Left ventricle myocardium superior (tissue), 1 donor: Measurements from ENCODE around the gene MAGEA1. TPM values are rescaled to one million over a fixed set of nuclear protein-coding genes. Genes with fewer than 3 reads are reported as not detected.
"Not testable (repeated sequence)": the region's sequence is repeated elsewhere in the genome, so short reads cannot be mapped to it uniquely, and the experiment has no call there.

Experiments
- ATAC-seq: fragments of 200-7000 bp; cut with Tn5 transposase; one replicate; pipeline ENCODE4 v1.9.1; 2020; ENCODE audit warnings: mild to moderate bottlenecking, moderate library complexity
- DNase-seq: peaks from one replicate; pipeline ENCODE4 v3.0.0-alpha.2; 2020
- intact Hi-C: fragments of 100-400 bp; cut with micrococcal nuclease; formaldehyde crosslinking; loops from one replicate; pipeline ENCODE4 v1.11.0; 2022
- long read RNA-seq: library from polyadenylated mRNA; unstranded; transcript quantifications from one replicate; pipeline ENCODE4 v2.0.0, GENCODE V29; 2021
- total RNA-seq: library from RNA; stranded (reverse); fragmentation: NEBNext Ultra II Directional; extraction: Animal tissue kit (Norgen Biotek cat#: 25700); gene quantifications from one replicate; pipeline ENCODE4 v1.2.1, GENCODE V29; 2021
- donor health status: DM: no; HTN: yes; CAD: no; lungs with severe emphysema.

MAGEA1 gene
- not detected for total RNA-seq
- long read RNA-seq, result 0 reads

GRCh38 chrX:153179131-153179530 is at the start of gene MAGEA1:
MAGEA1 (plus strand) TSS chrX:153179284; CDS start chrX:153182390, 3,106 bp downstream.
- DNase-seq (no peak), ATAC-seq (no peak)
- intact Hi-C loops, result no loop called here

GRCh38 chrX:153132924-153133323 is 46.2 kb upstream of the MAGEA1 start:
- not testable (repeated sequence) for DNase-seq, ATAC-seq

GRCh38 chrX:153139074-153139473 is 40.0 kb upstream of the MAGEA1 start:
- ATAC-seq, DNase-seq: not testable (repeated sequence)

More at GRCh38 chrX:153132924-153133323, 46.2 kb upstream of the MAGEA1 start:
- intact Hi-C loops, result not testable (repeated sequence)

GRCh38 chrX:153146288-153146687 is 32.8 kb upstream of the MAGEA1 start:
- intact Hi-C loops, ATAC-seq: not testable (repeated sequence)

More at GRCh38 chrX:153139074-153139473, 40.0 kb upstream of the MAGEA1 start:
- intact Hi-C loops, result not testable (repeated sequence)

GRCh38 chrX:153153516-153153915 is 25.6 kb upstream of the MAGEA1 start:
- no peak for ATAC-seq
- DNase-seq, result no peak
- intact Hi-C loops, result no loop called here

More at GRCh38 chrX:153146288-153146687, 32.8 kb upstream of the MAGEA1 start:
- DNase-seq, result not testable (repeated sequence)

- ATAC-seq (no peak), DNase-seq (no peak)
- intact Hi-C loops, result no loop called here
Observed at GRCh38 chrX:153157450-153157849, 21.6 kb upstream of the MAGEA1 start.

GRCh38 chrX:153158319-153158718 is 20.8 kb upstream of the MAGEA1 start:
- intact Hi-C loops, result no loop called here
- no peak for DNase-seq
- ATAC-seq, result no peak

GRCh38 chrX:153161952-153162351 is 17.1 kb upstream of the MAGEA1 start:
- no peak for DNase-seq
- intact Hi-C loops, result no loop called here
- ATAC-seq, result no peak

- ATAC-seq (no peak), DNase-seq (no peak)
- intact Hi-C loops, result no loop called here
Observed at GRCh38 chrX:153164733-153165132, 14.4 kb upstream of the MAGEA1 start.

GRCh38 chrX:153168423-153168822 is 10.7 kb upstream of the MAGEA1 start:
- intact Hi-C loops, DNase-seq, ATAC-seq: not testable (repeated sequence)

- intact Hi-C loops, result no loop called here
- no peak for DNase-seq
- ATAC-seq, result no peak
Observed at GRCh38 chrX:153181822-153182221, 2.7 kb downstream of the MAGEA1 start.

- DNase-seq (no peak), ATAC-seq (no peak)
- intact Hi-C loops, result no loop called here
Observed at GRCh38 chrX:153184787-153185186, 5.7 kb downstream of the MAGEA1 start.

GRCh38 chrX:153190381-153190780 is 11.3 kb downstream of the MAGEA1 start:
- DNase-seq (no peak), ATAC-seq (no peak)
- intact Hi-C loops, result no loop called here

- DNase-seq (no peak), ATAC-seq (no peak)
- intact Hi-C loops, result no loop called here
Observed at GRCh38 chrX:153200462-153200861, 21.4 kb downstream of the MAGEA1 start.

- DNase-seq (no peak), ATAC-seq (no peak)
- intact Hi-C loops, result no loop called here
Observed at GRCh38 chrX:153206425-153207046, 27.5 kb downstream of the MAGEA1 start.

GRCh38 chrX:153209347-153209746 is 30.3 kb downstream of the MAGEA1 start:
- DNase-seq (no peak), ATAC-seq (no peak)
- intact Hi-C loops, result no loop called here

GRCh38 chrX:153214934-153215333 is 35.9 kb downstream of the MAGEA1 start:
- DNase-seq, result no peak
- intact Hi-C loops, result no loop called here
- ATAC-seq, result no peak

GRCh38 chrX:153216926-153217325 is 37.8 kb downstream of the MAGEA1 start:
- intact Hi-C loops, result no loop called here
- DNase-seq (no peak), ATAC-seq (no peak)

- intact Hi-C loops, result no loop called here
- DNase-seq, result no peak
- ATAC-seq, result no peak
Observed at GRCh38 chrX:153225438-153226098, 46.5 kb downstream of the MAGEA1 start.

GRCh38 chrX:153226344-153227185 is 47.5 kb downstream of the MAGEA1 start:
- DNase-seq, result no peak
- intact Hi-C loops, result no loop called here
- ATAC-seq, result no peak
